Measurements from ENCODE around the gene RASA3. TPM values are rescaled to one million over a fixed set of nuclear protein-coding genes. Genes with fewer than 3 reads are reported as not detected.

The RASA3 gene
- total and polyA plus RNA-seq, 9 of the 15 experiments (the other 6 are each of a cell fraction or from before 2014, with no cell fraction given) = 0.72 to 25.3 (median 14.4) TPM

GRCh38 chr13:113937527-113938180 is 194.8 kb downstream of the RASA3 start:
- FAIRE-seq = no peak

More at GRCh38 chr13:113937527-113938180, 194.8 kb downstream of the RASA3 start:
- no peak for ATAC-seq
- ChIA-PET CTCF (ENCODE audit: low intra/inter-chr PET ratio) (no interaction called here), POLR2A (interaction anchor here (0.9 kb wide), 2 partner anchors 9 to 11 kb away, joined by 3 read pairs; no protein-coding TSS in a partner anchor)
- no peaks in the 10 kb centered on the region for H3K9me1 ChIP-seq (ENCODE audit: control insufficient read depth, insufficient read depth, low read length)
- no peak overlapping the region for H2AFZ ChIP-seq (ENCODE audit: low read depth, low read length)
- H3K4me3 ChIP-seq = no peak overlapping the region
- H3K27me3 ChIP-seq (ENCODE audit: control insufficient read depth in 2 of 2, insufficient read depth in 2 of 2, low read length in 2 of 2) = peaks cover 43 to 85% of the 10 kb centered on the region in 2 experiments
- no peak overlapping the region for H3K4me2 ChIP-seq (ENCODE audit: insufficient read depth, low read length)
- DNase-seq (ENCODE audit: extremely low read depth in 1 of 4, low spot score in 3 of 4) = no peak
- H3K9me3 ChIP-seq (replicated peaks; ENCODE audit: control insufficient read depth, insufficient read depth, low read depth, low read length) = no peaks in the 10 kb centered on the region
- in situ Hi-C loops (cut with MboI) (no loop called here), intact Hi-C loops (cut with micrococcal nuclease) (no loop called here)
- no peaks in the 10 kb centered on the region for H3K36me3 ChIP-seq (ENCODE audit: control insufficient read depth, insufficient read depth, low read length)
- BruUV-seq (replicated peaks) = no TSS peak
- 4% methylated on average over 17 of the region's 20 CpGs for whole genome bisulfite sequencing (ENCODE audit: insufficient coverage, low coverage, missing lambda C conversion rate)
- H4K20me1 ChIP-seq (replicated peaks; ENCODE audit: control insufficient read depth, insufficient read depth, low read length) = no peaks in the 10 kb centered on the region; the same call in 1 of the 2 replicates
- TF ChIP-seq EZH2 (IDR thresholded peaks at IDR 0.05; ENCODE audit: borderline replicate concordance, low read depth, low read length) = peak; percentile 68; the same call in 1 of the 2 replicates
- TF ChIP-seq ZBTB34 (CRISPR knock-in tag; IDR thresholded peaks at IDR 0.05) = no peak
- TF ChIP-seq ILK (tag; IDR thresholded peaks at IDR 0.05; ENCODE audit: borderline replicate concordance, low read depth) = no peak
- peaks cover 0 to 17% of the 10 kb centered on the region in 2 experiments; a peak in 2 of 5 replicates for H3K4me1 ChIP-seq (replicated peaks in 1 of 2; ENCODE audit: control insufficient read depth in 2 of 2, insufficient read depth in 2 of 2, low read length in 2 of 2)
- H3K27ac ChIP-seq (ENCODE audit: extremely low read depth, low read depth, low read length) = no peak overlapping the region
- no peaks in the 10 kb centered on the region for H3K79me2 ChIP-seq (ENCODE audit: control insufficient read depth, insufficient read depth, low read length)
- no peak overlapping the region for H3K9ac ChIP-seq (ENCODE audit: insufficient read depth in 1 of 2, low read depth in 2 of 2, low read length in 2 of 2)

Data from K562 (cell line).